Testis (tissue), 3 donors: ENCODE results near the gene POLD2. TPM values are rescaled to one million over a fixed set of nuclear protein-coding genes. Genes with fewer than 3 reads are reported as not detected.
"Not testable (repeated sequence)": the region's sequence is repeated elsewhere in the genome, so short reads cannot be mapped to it uniquely, and the experiment has no call there.

Source experiments
- DNase-seq: peaks from one replicate; pipeline ENCODE4 v3.0.0-alpha.2; 2019
- H3K27ac ChIP-seq, 2 donors: fragments of 200-600 bp; sonication (generic); one replicate each; pipeline ENCODE4 v1.5.1; 2019
- H3K27me3 ChIP-seq: fragments of 200-600 bp; sonication (generic); one replicate; pipeline ENCODE4 v1.5.1; 2019
- H3K36me3 ChIP-seq: fragments of 200-600 bp; sonication (generic); one replicate; pipeline ENCODE4 v1.5.1; 2017; ENCODE audit warnings: low read depth; ENCODE audit errors: missing control alignments
- H3K4me1 ChIP-seq: fragments of 200-600 bp; sonication (generic); one replicate; pipeline ENCODE4 v1.5.1; 2019
- H3K4me3 ChIP-seq, 2 donors: fragments of 200-600 bp; sonication (generic); one replicate each; pipeline ENCODE4 v1.5.1; 2017 to 2019
- H3K9me3 ChIP-seq: fragments of 200-600 bp; sonication (generic); one replicate; pipeline ENCODE4 v1.5.1; 2017
- POLR2A ChIP-seq: fragments of 450-650 bp; IDR thresholded peaks from one replicate; pipeline ENCODE4 v1.6.1; 2017; ENCODE audit warnings: antibody characterized with exemption, mild to moderate bottlenecking, moderate library complexity
- whole genome bisulfite sequencing, 2 donors: methylation state at CpG; one replicate each; pipeline ENCODE4 v1.1.5; 2018; 5-methylcytosine and 5-hydroxymethylcytosine counted together
- intact Hi-C: fragments of 100-400 bp; cut with DNase I; formaldehyde crosslinking; loops from one replicate; pipeline ENCODE4 v1.15.1; 2023; ENCODE audit warnings: low total_unique reads
- polyA plus RNA-seq: library from polyadenylated mRNA; stranded (reverse); fragments of 350-450 nt; fragmentation: Illumina TruSeq; extraction: RNeasy Lipid Tissue Mini Kit (QIAGEN cat#74804); gene quantifications from one replicate; pipeline ENCODE4 v1.2.3, GENCODE V29; 2014; ENCODE audit warnings: low read depth, low replicate concordance; ENCODE audit not compliant: insufficient read depth
- total RNA-seq, 2 donors: library from RNA; depleted of rRNA; stranded (reverse); fragments of >200 nt; gene quantifications; one replicate each; pipeline ENCODE4 v1.2.3, GENCODE V29; 2016
- TF ChIP-seq, protein P1 (sequence below), 3 experiments: fragments of 450-650 bp in 2 of 3; fragments of 200-600 bp in 1 of 3; sonication (generic) in 1 of 3; IDR thresholded peaks; one replicate each; pipeline ENCODE4 v1.5.1; 2016 to 2019; ENCODE audit warnings: antibody characterized with exemption in 3 of 3, mild to moderate bottlenecking in 2 of 3, moderate library complexity in 1 of 3

POLD2 gene
- total and polyA plus RNA-seq, 3 donors from 2014 or later = 59.4 to 117 (median 61.9) TPM

DNA sequence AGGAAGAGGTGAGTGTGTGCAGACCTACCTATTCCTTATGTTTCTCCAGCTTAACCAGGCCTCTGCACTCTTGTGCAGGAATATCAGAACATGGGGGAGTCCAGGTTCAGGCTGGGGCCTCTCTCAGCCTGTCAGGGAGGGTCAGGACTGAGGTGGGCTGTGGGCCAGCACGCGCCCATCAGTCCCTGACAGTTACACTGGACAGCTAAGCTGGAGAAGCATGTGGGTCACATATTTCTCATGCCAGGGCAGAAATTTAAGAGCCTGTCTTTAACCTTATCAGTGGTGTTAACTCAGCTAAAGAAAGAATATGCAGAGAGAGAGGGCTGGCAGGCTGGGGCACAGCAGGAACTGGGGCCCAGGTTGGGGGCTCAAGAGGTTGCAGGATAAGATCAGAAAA is 8.7 kb upstream of the POLD2 start:
- DNase-seq = no peak
- intact Hi-C loops = no loop called here
- no peak overlapping the region for H3K27ac ChIP-seq
- no peaks in the 10 kb centered on the region for H3K27me3 ChIP-seq
- peaks cover 12% of the 10 kb centered on the region for H3K4me1 ChIP-seq
- no peaks in the 10 kb centered on the region for H3K36me3 ChIP-seq
- WGBS, 2 donors = 61 to 66% methylated on average over 2 of the region's 2 CpGs
- H3K4me3 ChIP-seq = no peak overlapping the region
- TF ChIP-seq, protein P1, sequence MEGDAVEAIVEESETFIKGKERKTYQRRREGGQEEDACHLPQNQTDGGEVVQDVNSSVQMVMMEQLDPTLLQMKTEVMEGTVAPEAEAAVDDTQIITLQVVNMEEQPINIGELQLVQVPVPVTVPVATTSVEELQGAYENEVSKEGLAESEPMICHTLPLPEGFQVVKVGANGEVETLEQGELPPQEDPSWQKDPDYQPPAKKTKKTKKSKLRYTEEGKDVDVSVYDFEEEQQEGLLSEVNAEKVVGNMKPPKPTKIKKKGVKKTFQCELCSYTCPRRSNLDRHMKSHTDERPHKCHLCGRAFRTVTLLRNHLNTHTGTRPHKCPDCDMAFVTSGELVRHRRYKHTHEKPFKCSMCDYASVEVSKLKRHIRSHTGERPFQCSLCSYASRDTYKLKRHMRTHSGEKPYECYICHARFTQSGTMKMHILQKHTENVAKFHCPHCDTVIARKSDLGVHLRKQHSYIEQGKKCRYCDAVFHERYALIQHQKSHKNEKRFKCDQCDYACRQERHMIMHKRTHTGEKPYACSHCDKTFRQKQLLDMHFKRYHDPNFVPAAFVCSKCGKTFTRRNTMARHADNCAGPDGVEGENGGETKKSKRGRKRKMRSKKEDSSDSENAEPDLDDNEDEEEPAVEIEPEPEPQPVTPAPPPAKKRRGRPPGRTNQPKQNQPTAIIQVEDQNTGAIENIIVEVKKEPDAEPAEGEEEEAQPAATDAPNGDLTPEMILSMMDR (IDR thresholded peaks at IDR 0.05) = no peak
- TF ChIP-seq POLR2A = no peak
- H3K9me3 ChIP-seq = no peaks in the 10 kb centered on the region

DNA sequence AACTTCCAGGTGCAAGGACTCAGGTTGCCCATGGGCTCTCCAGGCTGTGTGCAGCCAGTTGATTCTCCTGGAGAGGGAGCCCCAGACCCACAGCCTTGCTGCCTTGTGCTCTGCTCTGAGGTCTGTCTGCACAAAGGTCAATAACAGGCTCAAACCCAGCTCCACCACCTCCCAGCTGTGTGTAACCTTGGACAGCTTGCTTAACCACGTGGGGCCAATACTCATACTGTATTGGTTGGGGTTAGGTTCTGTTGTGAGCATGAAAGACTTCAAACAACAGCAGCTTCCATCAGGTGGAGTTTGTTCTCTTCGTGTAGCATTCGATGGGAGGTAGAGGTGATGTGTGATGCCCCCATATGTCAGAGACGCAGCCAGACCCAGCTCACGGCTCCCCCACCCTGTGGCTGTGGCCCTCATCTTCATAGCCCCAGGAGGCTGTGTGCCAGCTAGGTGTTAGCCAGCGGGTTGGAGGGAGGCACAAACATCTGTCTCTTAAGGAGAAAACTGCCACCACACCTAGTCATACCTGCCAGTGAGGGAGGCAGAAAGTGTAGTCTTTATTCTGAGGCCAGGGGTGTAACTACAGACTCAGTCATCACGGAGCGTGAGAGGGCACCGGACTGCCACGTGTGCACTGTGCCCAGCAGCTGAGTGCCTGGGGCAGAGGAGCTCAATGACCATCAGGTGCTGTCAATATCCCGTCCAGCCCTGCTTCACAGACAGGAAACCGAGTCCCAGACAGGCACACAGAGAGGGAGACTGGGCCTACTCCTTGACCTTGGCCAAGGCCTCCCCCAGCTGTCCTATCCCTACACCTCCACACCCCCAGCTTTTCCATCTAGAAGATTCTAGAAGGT is 8.1 kb upstream of the POLD2 start:
- DNase-seq = no peak

DNA sequence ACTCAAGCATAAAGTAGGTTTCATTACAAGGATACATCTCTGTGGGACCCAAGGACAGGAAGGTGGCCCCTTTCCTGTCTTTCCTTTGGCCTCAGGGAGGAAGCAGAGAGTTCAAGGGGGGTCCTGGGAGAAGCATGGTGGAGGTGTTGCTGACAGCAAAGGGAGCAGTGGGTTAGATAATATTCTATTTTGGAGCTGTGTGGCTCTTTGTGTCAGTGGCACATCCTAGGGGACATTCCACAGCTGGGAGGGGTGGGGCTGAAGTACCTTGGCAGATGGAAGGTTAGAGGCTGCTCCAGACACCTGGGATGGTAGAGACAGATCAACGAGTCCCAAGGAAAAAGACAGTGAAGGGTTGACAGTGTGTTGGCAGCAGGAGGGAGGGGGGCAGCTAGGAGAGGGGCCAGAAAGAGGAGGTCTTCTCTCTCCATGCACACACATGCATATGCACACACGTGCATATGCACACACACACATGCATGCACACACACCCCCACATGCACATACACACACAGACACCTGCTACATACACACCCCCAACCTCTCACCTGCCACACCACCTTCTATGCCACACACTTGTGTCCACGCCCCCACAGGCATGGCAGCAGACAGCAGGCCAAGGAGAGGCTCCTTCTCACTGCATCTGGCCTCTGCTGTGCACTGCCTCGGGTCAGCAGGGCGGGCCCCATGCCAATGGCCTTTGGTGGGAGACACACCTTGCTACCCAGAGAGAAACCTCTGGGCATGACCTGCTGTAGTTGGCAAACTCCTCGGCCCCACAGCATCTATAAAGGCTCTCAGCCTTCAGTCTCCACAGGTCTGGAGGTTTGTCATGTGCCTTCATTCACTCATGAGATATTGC is 5.6 kb upstream of the POLD2 start:
- intact Hi-C loops = no loop called here
- H3K4me3 ChIP-seq = no peak overlapping the region
- WGBS, 2 donors = 71 to 88% methylated on average over 6 of the region's 6 CpGs
- no peaks in the 10 kb centered on the region for H3K27me3 ChIP-seq
- H3K9me3 ChIP-seq = no peaks in the 10 kb centered on the region
- no peak overlapping the region for H3K27ac ChIP-seq
- peaks cover 12% of the 10 kb centered on the region for H3K4me1 ChIP-seq
- TF ChIP-seq POLR2A = no peak
- TF ChIP-seq, protein P1 (IDR thresholded peaks at IDR 0.05) = no peak
- DNase-seq = no peak
- no peaks in the 10 kb centered on the region for H3K36me3 ChIP-seq

More for the DNA sequence above, 8.1 kb upstream of the POLD2 start:
- Histone ChIP-seq H3K9me3 (no peaks in the 10 kb centered on the region), H3K27me3 (no peaks in the 10 kb centered on the region), H3K36me3 (no peaks in the 10 kb centered on the region), H3K4me3 (no peak overlapping the region), H3K27ac (no peak overlapping the region), H3K4me1 (peaks cover 12% of the 10 kb centered on the region)
- 70 to 82% methylated on average over 11 to 12 of the region's 12 CpGs for WGBS, 2 donors
- intact Hi-C loops = no loop called here
- TF ChIP-seq, protein P1 (IDR thresholded peaks at IDR 0.05) = no peak
- TF ChIP-seq POLR2A = no peak

DNA sequence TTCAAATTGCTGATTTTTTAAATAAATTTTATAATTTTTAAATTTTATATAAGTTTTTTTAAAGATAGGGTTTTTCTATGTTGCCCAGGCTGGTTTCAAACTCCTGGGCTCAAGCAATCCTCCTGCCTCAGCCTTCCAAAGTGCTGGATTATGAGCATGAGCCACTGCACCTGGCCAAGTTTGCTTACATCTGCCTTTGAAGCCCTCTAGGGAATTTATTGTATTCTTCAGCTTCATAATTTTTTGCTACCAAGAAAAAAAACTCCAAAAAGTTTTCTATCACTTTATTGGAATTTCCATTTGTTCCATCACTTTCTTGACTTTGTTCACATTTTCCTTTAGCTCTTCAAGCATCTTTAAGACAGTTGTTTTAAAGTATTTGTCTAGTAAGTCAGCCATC is 3.8 kb upstream of the POLD2 start:
- no peak for DNase-seq
- H3K36me3 ChIP-seq = no peaks in the 10 kb centered on the region
- peaks cover 17% of the 10 kb centered on the region for H3K4me1 ChIP-seq
- H3K27me3 ChIP-seq = no peaks in the 10 kb centered on the region
- no peak overlapping the region for H3K4me3 ChIP-seq
- no peaks in the 10 kb centered on the region for H3K9me3 ChIP-seq
- TF ChIP-seq, protein P1 (IDR thresholded peaks at IDR 0.05) = no peak
- no peak for TF ChIP-seq POLR2A
- intact Hi-C loops = no loop called here
- no peak overlapping the region for H3K27ac ChIP-seq

DNA sequence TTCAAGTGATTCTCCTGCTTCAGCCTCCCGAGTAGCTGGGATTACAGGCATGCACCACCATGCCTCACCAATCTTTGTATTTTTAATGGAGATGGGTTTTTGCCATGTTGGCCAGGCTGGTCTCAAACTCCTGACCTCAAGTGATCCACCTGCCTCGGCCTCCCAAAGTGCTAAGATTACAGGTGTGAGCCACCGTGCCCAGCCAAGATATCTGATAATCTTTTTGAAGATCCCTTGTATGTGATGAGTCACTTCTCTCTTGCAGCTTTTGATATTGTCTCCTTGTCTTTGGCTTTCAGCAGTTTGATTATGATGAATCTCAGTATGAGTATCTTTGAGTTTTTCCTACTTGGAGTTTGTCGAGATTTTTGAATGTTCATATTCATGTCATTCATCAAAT is 3.2 kb upstream of the POLD2 start:
- 94 to 96% methylated on average over 4 of the region's 4 CpGs for WGBS, 2 donors

More for the DNA sequence above, 3.2 kb upstream of the POLD2 start:
- peaks cover 12% of the 10 kb centered on the region for H3K4me1 ChIP-seq
- H3K4me3 ChIP-seq, H3K27me3 ChIP-seq, H3K36me3 ChIP-seq, H3K9me3 ChIP-seq, intact Hi-C loops, H3K27ac ChIP-seq, DNase-seq: not testable (repeated sequence)
